Kidney epithelial cell (primary cell): ENCODE results near the gene ARL13A. TPM values are rescaled to one million over a fixed set of nuclear protein-coding genes. Genes with fewer than 3 reads are reported as not detected.

ENCODE experiments used
- DNase-seq: peaks from one replicate; pipeline ENCODE4 v3.0.0-alpha.2; 2010; ENCODE audit warnings: low read depth
- H3K27me3 ChIP-seq: 2 replicates; pipeline ENCODE4 v1.6.0; 2011; ENCODE audit warnings: low read length; ENCODE audit not compliant: control insufficient read depth, insufficient read depth
- H3K36me3 ChIP-seq: 2 replicates; pipeline ENCODE4 v1.5.1; 2011; ENCODE audit warnings: low read length; ENCODE audit not compliant: control insufficient read depth, insufficient read depth
- H3K4me3 ChIP-seq: 2 replicates; pipeline ENCODE4 v1.5.1; 2011; ENCODE audit warnings: low read depth, mild to moderate bottlenecking, control low read depth, low read length
- total RNA-seq: library from RNA; depleted of rRNA; stranded (reverse); fragments of >200 nt; gene quantifications from 2 replicates; pipeline ENCODE4 v1.2.3, GENCODE V29; 2015
- TF ChIP-seq, protein P1 (sequence below): IDR thresholded peaks from 2 replicates; pipeline ENCODE4 v1.5.1; 2011; ENCODE audit warnings: mild to moderate bottlenecking, moderate library complexity, low read length, control low read depth, inconsistent platforms; ENCODE audit not compliant: insufficient read depth, poor library complexity, severe bottlenecking

Gene ARL13A
- total RNA-seq, 1 donor from 2014 or later, result not detected

DNA sequence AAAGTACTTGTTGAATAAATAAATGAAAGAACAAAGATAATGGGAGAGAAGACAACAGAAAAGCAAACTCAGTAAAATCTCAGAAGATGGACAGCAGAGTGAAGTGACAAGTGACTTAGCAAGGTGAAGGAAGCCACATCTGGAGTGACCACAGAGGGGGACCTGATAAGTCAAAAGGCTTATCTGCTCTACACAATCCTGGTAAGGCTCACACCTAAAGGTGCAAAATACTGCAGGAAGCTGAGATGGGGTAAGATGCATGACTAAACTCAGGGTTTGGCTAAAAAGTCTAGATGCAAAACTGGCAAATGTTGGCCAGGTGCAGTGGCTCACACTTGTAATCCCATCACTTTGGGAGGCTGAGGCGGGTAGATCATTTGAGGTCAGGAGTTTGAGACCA is 60.2 kb downstream of the ARL13A start:
- no peak overlapping the region for H3K4me3 ChIP-seq
- no peak for DNase-seq
- H3K36me3 ChIP-seq, result no peaks in the 10 kb centered on the region
- TF ChIP-seq, protein P1, sequence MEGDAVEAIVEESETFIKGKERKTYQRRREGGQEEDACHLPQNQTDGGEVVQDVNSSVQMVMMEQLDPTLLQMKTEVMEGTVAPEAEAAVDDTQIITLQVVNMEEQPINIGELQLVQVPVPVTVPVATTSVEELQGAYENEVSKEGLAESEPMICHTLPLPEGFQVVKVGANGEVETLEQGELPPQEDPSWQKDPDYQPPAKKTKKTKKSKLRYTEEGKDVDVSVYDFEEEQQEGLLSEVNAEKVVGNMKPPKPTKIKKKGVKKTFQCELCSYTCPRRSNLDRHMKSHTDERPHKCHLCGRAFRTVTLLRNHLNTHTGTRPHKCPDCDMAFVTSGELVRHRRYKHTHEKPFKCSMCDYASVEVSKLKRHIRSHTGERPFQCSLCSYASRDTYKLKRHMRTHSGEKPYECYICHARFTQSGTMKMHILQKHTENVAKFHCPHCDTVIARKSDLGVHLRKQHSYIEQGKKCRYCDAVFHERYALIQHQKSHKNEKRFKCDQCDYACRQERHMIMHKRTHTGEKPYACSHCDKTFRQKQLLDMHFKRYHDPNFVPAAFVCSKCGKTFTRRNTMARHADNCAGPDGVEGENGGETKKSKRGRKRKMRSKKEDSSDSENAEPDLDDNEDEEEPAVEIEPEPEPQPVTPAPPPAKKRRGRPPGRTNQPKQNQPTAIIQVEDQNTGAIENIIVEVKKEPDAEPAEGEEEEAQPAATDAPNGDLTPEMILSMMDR, result no peak
- no peaks in the 10 kb centered on the region for H3K27me3 ChIP-seq

DNA sequence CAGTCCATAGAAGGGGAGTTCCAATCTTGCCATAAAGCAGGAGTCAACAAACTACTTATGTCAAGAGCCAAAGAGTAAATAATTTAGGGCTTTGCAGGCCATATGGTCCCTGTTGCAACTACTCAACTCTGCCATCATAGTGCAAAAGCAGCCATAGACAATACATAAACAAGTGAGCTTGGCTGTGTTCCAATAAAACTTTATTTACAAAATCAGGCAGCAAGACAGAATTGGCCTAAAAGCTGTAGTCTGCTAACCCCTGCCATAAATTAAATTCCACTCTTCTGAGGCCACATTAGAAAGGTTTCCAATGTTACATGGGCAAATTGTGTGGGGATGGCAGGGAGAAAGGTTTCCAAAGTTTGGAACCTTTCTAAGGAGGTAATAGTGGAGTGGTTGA is 67.7 kb downstream of the ARL13A start:
- Histone ChIP-seq H3K36me3 (no peaks in the 10 kb centered on the region), H3K27me3 (no peaks in the 10 kb centered on the region)

DNA sequence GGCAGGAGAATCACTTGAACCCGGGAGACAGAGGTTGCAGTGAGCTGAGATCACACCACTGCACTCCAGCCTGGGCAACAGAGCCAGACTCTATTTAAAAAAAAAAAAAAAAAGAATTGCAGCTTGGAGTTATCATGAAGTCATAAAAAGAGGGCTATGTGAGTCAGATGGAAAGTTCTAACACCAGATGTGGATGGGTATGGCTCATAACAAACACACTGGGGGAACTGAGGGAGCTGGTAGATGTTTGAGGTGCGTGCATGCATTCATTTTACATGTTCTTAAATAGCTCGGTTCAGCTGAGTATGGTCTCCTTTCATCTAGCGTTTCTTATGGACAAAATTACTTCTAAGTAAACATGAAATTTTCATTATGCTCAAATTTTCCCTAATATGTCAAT is 70.7 kb downstream of the ARL13A start:
- no peaks in the 10 kb centered on the region for H3K36me3 ChIP-seq
- H3K4me3 ChIP-seq, result no peak overlapping the region
- TF ChIP-seq, protein P1, result no peak
- no peaks in the 10 kb centered on the region for H3K27me3 ChIP-seq
- no peak for DNase-seq

More for the DNA sequence above, 67.7 kb downstream of the ARL13A start:
- no peak for DNase-seq
- TF ChIP-seq, protein P1, result no peak
- no peak overlapping the region for H3K4me3 ChIP-seq

Other genes with a start within 250 kb of the ARL13A start
- 3.2 and 3.3 TPM in 2 replicates for gene SYTL4, start 237.6 kb upstream of the ARL13A start, total RNA-seq
- 31.0 and 31.1 TPM in 2 replicates for gene CSTF2, start 149.3 kb upstream of the ARL13A start, total RNA-seq
- not detected in 2 replicates for gene NOX1, start 95.3 kb upstream of the ARL13A start, total RNA-seq
- 0.04 TPM in 1 of 2 replicates, not detected in the other for gene XKRX, start 40.8 kb upstream of the ARL13A start, total RNA-seq
- 14.2 and 20.2 TPM in 2 replicates for gene TRMT2B, start 82.4 kb downstream of the ARL13A start, total RNA-seq
- gene TMEM35A, start 109.2 kb downstream of the ARL13A start, total RNA-seq, result 0.41 and 0.50 TPM in 2 replicates
- gene CENPI, start 128.5 kb downstream of the ARL13A start, total RNA-seq, result 1.8 and 2.6 TPM in 2 replicates